GM12878 (cell line): ENCODE measurements around the gene PTGIS. TPM values are rescaled to one million over a fixed set of nuclear protein-coding genes. Genes with fewer than 3 reads are reported as not detected.

ENCODE experiments used
- ATAC-seq: fragments of 200-7000 bp; cut with Tn5 transposase; 3 replicates; pipeline ENCODE4 v1.9.1; 2020; ENCODE audit warnings: mild to moderate bottlenecking, moderate library complexity
- BruUV-seq: library from RNA; stranded (reverse); fragments of 400-500 nt; replicated peaks from 2 replicates; lab custom pipeline; 2021; lab: Mats Ljungman, UMichigan
- CTCF ChIA-PET: fragments of 300-600 bp; sonication (Branson Sonifier 250); formaldehyde crosslinking; extraction: SDS; loops from one replicate; lab custom pipeline; 2021; ENCODE audit warnings: inconsistent platforms; lab: Yijun Ruan, JAX
- POLR2A ChIA-PET: fragments of 350-600 bp; formaldehyde crosslinking; extraction: SDS; loops from one replicate; lab custom pipeline; 2021; ENCODE audit warnings: inconsistent platforms; lab: Charles Lee
- RAD21 ChIA-PET: fragments of 300-600 bp; sonication (Branson Sonifier 250); formaldehyde crosslinking; loops from one replicate; lab custom pipeline; 2023; ENCODE audit warnings: antibody characterized with exemption; ENCODE audit not compliant: unreplicated experiment; lab: Charles Lee
- SMC1A ChIA-PET: fragments of 300-600 bp; sonication (Branson Sonifier 250); formaldehyde crosslinking; loops from one replicate; lab custom pipeline; 2023; ENCODE audit not compliant: unreplicated experiment, uncharacterized antibody; lab: Charles Lee
- DNase-seq: peaks from one replicate; pipeline ENCODE4 v3.0.0-alpha.2; 2011; ENCODE audit warnings: low read depth, low spot score
- FAIRE-seq: peaks from 3 replicates; lab custom pipeline; 2011; peaks lifted over from hg19 to GRCh38; lab: Jason Lieb, UNC
- H2AFZ ChIP-seq: 2 replicates; pipeline ENCODE4 v1.6.0; 2011; ENCODE audit warnings: low read depth, low read length, control low read depth; ENCODE audit not compliant: control insufficient read depth
- H3K27ac ChIP-seq: 2 replicates; pipeline ENCODE4 v1.5.1; 2011; ENCODE audit warnings: control low read depth; ENCODE audit not compliant: control insufficient read depth, insufficient read depth
- H3K27me3 ChIP-seq, 2 experiments: replicated peaks in 1 of 2; 2 replicates each; pipeline versions ENCODE4 v1.6.0 to v1.6.1; 2011; ENCODE audit warnings: low read length in 1 of 2; ENCODE audit not compliant: control insufficient read depth in 2 of 2, insufficient read depth in 2 of 2
- H3K36me3 ChIP-seq, 2 experiments: 2 replicates each; pipeline ENCODE4 v1.5.1; 2011; ENCODE audit warnings: low read length in 1 of 2; ENCODE audit not compliant: control insufficient read depth in 2 of 2, insufficient read depth in 2 of 2
- H3K4me1 ChIP-seq: 2 replicates; pipeline ENCODE4 v1.6.1; 2011; ENCODE audit warnings: mild to moderate bottlenecking, low read length, moderate library complexity, mixed read lengths; ENCODE audit not compliant: control insufficient read depth, insufficient read depth
- H3K4me2 ChIP-seq: 2 replicates; pipeline ENCODE4 v1.6.0; 2011; ENCODE audit warnings: control low read depth; ENCODE audit not compliant: control insufficient read depth, insufficient read depth
- H3K4me3 ChIP-seq: fragments of 200-600 bp; sonication (generic); 2 replicates; pipeline ENCODE4 v1.5.1; 2016
- H3K79me2 ChIP-seq: 2 replicates; pipeline ENCODE4 v1.6.0; 2011; ENCODE audit warnings: low read length; ENCODE audit not compliant: control insufficient read depth, insufficient read depth
- H3K9ac ChIP-seq: 2 replicates; pipeline ENCODE4 v1.8.0; 2011; ENCODE audit warnings: low read length, control low read depth, mixed read lengths; ENCODE audit not compliant: control insufficient read depth, insufficient read depth
- H3K9me3 ChIP-seq: replicated peaks from 3 replicates; pipeline ENCODE4 v1.5.1; 2011; ENCODE audit warnings: mild to moderate bottlenecking, low read length; ENCODE audit not compliant: control insufficient read depth, insufficient read depth
- H4K20me1 ChIP-seq: 2 replicates; pipeline ENCODE4 v1.6.0; 2011; ENCODE audit not compliant: control insufficient read depth, insufficient read depth
- EGR1 ChIP-seq, 2 experiments: IDR thresholded peaks; 1 replicate in 1 of 2; 2 replicates in 1 of 2; pipeline ENCODE4 v1.6.1; 2011 to 2012; ENCODE audit warnings: low read depth in 2 of 2, low read length in 2 of 2, borderline replicate concordance in 1 of 2, mild to moderate bottlenecking in 1 of 2, moderate library complexity in 1 of 2
- POU2F2 ChIP-seq: IDR thresholded peaks from 3 replicates; pipeline ENCODE4 v1.6.1; 2011; ENCODE audit warnings: low read depth, mild to moderate bottlenecking, low read length, borderline replicate concordance
- RAD21 ChIP-seq: IDR thresholded peaks from 2 replicates; pipeline ENCODE4 v1.6.1; 2011; ENCODE audit warnings: mild to moderate bottlenecking, low read depth, low read length, moderate library complexity; ENCODE audit not compliant: insufficient read depth
- SIN3A ChIP-seq: IDR thresholded peaks from 2 replicates; pipeline ENCODE4 v1.6.1; 2012; ENCODE audit warnings: low read depth, low read length, improper control_type of control experiment
- SMC3 ChIP-seq: IDR thresholded peaks from 2 replicates; pipeline ENCODE4 v1.6.1; 2011; ENCODE audit warnings: low read length, improper control_type of control experiment, borderline replicate concordance
- YY1 ChIP-seq: IDR thresholded peaks from 2 replicates; pipeline ENCODE4 v1.6.1; 2011; ENCODE audit warnings: low read depth, mild to moderate bottlenecking, low read length
- WGBS: methylation state at CpG from one replicate; pipeline ENCODE4 v1.1.6; 2016; ENCODE audit warnings: low lambda C conversion rate; ENCODE audit not compliant: insufficient replicate concordance, insufficient coverage; ENCODE audit errors: missing lambda C conversion rate; 5-methylcytosine and 5-hydroxymethylcytosine counted together
- in situ Hi-C: fragments of 300-500 bp; cut with MboI; formaldehyde crosslinking; loops from 9 replicates; pipeline ENCODE4 v1.14.3; 2018; ENCODE audit warnings: mixed read lengths
- intact Hi-C: fragments of 100-400 bp; cut with micrococcal nuclease; formaldehyde crosslinking; loops from one replicate; pipeline ENCODE4 v1.14.2; 2022; ENCODE audit not compliant: unreplicated experiment
- polyA plus RNA-seq, 11 experiments: library from polyadenylated mRNA; depleted of rRNA in 4 of 11; unstranded in 6 of 11; stranded (reverse) in 5 of 11; fragments of >200 nt; fragmentation: Nextera tagmentation in 4 of 11; fragmentation: Illumina TruSeq in 1 of 11; extraction: Ambion mirVana in 4 of 11; extraction: Trizol in 1 of 11; gene quantifications; 1 replicate in 1 of 11; 2 replicates in 10 of 11; pipeline versions ENCODE4 v1.2.1 to v1.2.3, GENCODE V29; 2011 to 2016; ENCODE audit warnings: inconsistent platforms in 2 of 11, missing spikeins in 2 of 11, low read depth in 1 of 11
- total RNA-seq, 4 experiments: library from RNA; depleted of rRNA in 3 of 4; stranded (reverse); fragments of >200 nt in 3 of 4; fragmentation: Illumina TruSeq in 1 of 4; extraction: Trizol in 1 of 4; gene quantifications; 2 replicates each; pipeline versions ENCODE4 v1.2.1 to v1.2.3, GENCODE V29; 2013 to 2021
- TF ChIP-seq, protein P1 (sequence below): IDR thresholded peaks from 2 replicates; pipeline ENCODE4 v1.6.1; 2012; ENCODE audit warnings: improper control_type of control experiment, low read depth, low read length; ENCODE audit not compliant: insufficient replicate concordance
- TF ChIP-seq, protein P2 (sequence below): fragments of 150-350 bp; IDR thresholded peaks from 2 replicates; pipeline ENCODE4 v1.6.1; 2014; ENCODE audit warnings: mild to moderate bottlenecking, low read depth, low read length
- TF ChIP-seq, protein P3 (sequence below), 3 experiments: IDR thresholded peaks in 2 of 3; conservative IDR thresholded peaks in 1 of 3; 2 replicates each; pipeline ENCODE4 v1.5.1; 2011; ENCODE audit warnings: low read depth in 3 of 3, low read length in 3 of 3, mild to moderate bottlenecking in 3 of 3, control low read depth in 2 of 3, moderate library complexity in 2 of 3, inconsistent platforms in 1 of 3, mixed read lengths in 1 of 3; ENCODE audit not compliant: control insufficient read depth in 2 of 3, insufficient read depth in 1 of 3; ENCODE audit errors: extremely low read depth in 1 of 3

The PTGIS gene
- total and polyA plus RNA-seq, 10 of the 15 experiments (the other 5 are each of a cell fraction or from before 2014, with no cell fraction given): 0.10 TPM; not detected in 9

DNA sequence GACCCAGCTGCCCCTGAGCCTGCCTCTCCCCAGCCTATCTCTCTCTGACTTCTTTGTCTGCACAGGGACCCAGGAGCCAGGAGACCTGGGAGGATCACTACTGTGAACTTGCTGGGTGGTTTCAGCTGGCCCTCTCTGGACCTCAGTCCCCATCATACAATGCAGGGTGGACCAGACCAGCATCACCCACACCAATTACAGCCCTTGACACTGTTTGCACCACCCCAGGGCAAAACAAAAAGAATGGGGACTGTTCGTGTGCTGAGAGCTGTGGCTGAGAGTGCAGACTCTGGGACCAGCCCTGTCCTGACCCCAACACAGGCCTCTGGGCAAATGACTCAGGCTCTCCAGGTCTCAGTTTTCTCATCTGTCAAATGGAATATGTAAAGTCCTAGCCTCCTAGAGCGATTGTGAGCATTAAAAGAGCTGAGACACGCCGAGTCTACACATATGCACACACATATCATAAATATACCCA is 25.4 kb downstream of the PTGIS start (continued):
- no peak for TF ChIP-seq EGR1 (IDR thresholded peaks at IDR 0.05; ENCODE audit: borderline replicate concordance in 1 of 2, low read depth in 2 of 2, low read length in 2 of 2)
- TF ChIP-seq SIN3A: no peak

DNA sequence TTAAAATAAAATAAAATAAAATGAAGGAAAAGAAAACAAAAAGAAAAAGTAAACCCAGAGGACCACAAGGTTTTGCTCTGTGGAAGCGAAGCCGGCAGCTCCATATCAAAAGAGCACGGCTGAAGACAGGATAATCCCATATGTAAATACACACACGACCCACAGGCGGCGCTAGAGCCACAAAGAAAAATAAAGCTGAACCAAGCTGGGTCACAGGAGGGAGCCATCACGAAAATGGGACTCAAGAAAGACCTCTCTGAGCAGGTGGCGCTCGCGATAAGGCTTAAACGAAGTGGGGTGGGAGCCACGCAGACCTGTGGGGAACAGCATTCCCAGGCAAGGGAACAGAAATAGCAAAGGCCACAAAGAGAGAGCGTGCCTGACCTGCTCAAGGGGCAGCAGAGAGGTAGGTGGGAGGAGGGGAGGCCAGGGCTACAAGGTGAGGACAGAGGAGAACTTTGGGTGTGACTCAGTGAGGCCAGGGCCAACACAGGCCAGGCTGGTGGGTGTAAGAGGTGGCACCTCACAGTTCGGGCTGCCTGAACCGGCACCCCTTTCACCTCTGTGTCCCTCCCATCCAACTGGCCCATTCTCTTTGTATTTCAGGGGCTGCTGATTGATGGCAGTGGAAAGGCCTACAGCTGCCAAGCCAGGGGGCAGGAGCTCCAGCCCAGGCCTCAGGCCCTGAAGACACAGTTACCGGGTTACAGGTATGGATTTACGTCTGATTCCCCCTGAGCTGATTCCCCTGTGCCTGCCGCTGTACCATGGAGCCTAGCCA is 26.0 kb downstream of the PTGIS start:
- FAIRE-seq (peak; percentile 92), ATAC-seq (peak; percentile 91), DNase-seq (peak; percentile 35)
- Histone ChIP-seq H4K20me1 (no peaks in the 10 kb centered on the region), H3K4me1 (no peaks in the 10 kb centered on the region), H3K36me3 (no peaks in the 10 kb centered on the region), H3K27me3 (no peaks in the 10 kb centered on the region), H2AFZ (peak overlapping the region; percentile 38; the same call in 1 of the 2 replicates), H3K9ac (no peak overlapping the region), H3K4me2 (no peak overlapping the region), H3K79me2 (no peaks in the 10 kb centered on the region), H3K4me3 (no peak overlapping the region), H3K9me3 (no peaks in the 10 kb centered on the region; the same call in 2 of the 3 replicates), H3K27ac (no peak overlapping the region)
- ChIA-PET POLR2A (interaction anchor here (0.6 kb wide), 1 partner anchor 208 kb away, joined by 4 read pairs; no protein-coding TSS in a partner anchor), CTCF (interaction anchor here (0.6 to 10.6 kb wide), 32 partner anchors 9 to 529 kb away, joined by 3 to 148 read pairs (median 4); partner anchors contain the start of gene RNF114), SMC1A (interaction anchor here (1.0 to 4.8 kb wide), 7 partner anchors 65 to 325 kb away, joined by 3 to 30 read pairs (median 5); no protein-coding TSS in a partner anchor), RAD21 (interaction anchor here (0.6 to 5.5 kb wide), 20 partner anchors 11 to 529 kb away, joined by 3 to 51 read pairs (median 3); no protein-coding TSS in a partner anchor)
- intact Hi-C loops (loop anchor here (1.0 to 2.0 kb wide), 4 partner anchors 67 to 387 kb away; no protein-coding TSS in a partner anchor), in situ Hi-C loops (loop anchor here (5.0 kb wide), 1 partner anchor 65 kb away; no protein-coding TSS in a partner anchor)
- BruUV-seq: no TSS peak
- TF ChIP-seq, protein P1, sequence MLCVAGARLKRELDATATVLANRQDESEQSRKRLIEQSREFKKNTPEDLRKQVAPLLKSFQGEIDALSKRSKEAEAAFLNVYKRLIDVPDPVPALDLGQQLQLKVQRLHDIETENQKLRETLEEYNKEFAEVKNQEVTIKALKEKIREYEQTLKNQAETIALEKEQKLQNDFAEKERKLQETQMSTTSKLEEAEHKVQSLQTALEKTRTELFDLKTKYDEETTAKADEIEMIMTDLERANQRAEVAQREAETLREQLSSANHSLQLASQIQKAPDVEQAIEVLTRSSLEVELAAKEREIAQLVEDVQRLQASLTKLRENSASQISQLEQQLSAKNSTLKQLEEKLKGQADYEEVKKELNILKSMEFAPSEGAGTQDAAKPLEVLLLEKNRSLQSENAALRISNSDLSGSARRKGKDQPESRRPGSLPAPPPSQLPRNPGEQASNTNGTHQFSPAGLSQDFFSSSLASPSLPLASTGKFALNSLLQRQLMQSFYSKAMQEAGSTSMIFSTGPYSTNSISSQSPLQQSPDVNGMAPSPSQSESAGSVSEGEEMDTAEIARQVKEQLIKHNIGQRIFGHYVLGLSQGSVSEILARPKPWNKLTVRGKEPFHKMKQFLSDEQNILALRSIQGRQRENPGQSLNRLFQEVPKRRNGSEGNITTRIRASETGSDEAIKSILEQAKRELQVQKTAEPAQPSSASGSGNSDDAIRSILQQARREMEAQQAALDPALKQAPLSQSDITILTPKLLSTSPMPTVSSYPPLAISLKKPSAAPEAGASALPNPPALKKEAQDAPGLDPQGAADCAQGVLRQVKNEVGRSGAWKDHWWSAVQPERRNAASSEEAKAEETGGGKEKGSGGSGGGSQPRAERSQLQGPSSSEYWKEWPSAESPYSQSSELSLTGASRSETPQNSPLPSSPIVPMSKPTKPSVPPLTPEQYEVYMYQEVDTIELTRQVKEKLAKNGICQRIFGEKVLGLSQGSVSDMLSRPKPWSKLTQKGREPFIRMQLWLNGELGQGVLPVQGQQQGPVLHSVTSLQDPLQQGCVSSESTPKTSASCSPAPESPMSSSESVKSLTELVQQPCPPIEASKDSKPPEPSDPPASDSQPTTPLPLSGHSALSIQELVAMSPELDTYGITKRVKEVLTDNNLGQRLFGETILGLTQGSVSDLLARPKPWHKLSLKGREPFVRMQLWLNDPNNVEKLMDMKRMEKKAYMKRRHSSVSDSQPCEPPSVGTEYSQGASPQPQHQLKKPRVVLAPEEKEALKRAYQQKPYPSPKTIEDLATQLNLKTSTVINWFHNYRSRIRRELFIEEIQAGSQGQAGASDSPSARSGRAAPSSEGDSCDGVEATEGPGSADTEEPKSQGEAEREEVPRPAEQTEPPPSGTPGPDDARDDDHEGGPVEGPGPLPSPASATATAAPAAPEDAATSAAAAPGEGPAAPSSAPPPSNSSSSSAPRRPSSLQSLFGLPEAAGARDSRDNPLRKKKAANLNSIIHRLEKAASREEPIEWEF: no peak
- TF ChIP-seq YY1 (peak; percentile 78), SMC3 (peak; percentile 91), POU2F2 (peak; percentile 86; the same call in 1 of the 3 replicates), RAD21 (peak; percentile 91)
- TF ChIP-seq, protein P2, sequence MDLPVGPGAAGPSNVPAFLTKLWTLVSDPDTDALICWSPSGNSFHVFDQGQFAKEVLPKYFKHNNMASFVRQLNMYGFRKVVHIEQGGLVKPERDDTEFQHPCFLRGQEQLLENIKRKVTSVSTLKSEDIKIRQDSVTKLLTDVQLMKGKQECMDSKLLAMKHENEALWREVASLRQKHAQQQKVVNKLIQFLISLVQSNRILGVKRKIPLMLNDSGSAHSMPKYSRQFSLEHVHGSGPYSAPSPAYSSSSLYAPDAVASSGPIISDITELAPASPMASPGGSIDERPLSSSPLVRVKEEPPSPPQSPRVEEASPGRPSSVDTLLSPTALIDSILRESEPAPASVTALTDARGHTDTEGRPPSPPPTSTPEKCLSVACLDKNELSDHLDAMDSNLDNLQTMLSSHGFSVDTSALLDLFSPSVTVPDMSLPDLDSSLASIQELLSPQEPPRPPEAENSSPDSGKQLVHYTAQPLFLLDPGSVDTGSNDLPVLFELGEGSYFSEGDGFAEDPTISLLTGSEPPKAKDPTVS: no peak
- TF ChIP-seq, protein P3, sequence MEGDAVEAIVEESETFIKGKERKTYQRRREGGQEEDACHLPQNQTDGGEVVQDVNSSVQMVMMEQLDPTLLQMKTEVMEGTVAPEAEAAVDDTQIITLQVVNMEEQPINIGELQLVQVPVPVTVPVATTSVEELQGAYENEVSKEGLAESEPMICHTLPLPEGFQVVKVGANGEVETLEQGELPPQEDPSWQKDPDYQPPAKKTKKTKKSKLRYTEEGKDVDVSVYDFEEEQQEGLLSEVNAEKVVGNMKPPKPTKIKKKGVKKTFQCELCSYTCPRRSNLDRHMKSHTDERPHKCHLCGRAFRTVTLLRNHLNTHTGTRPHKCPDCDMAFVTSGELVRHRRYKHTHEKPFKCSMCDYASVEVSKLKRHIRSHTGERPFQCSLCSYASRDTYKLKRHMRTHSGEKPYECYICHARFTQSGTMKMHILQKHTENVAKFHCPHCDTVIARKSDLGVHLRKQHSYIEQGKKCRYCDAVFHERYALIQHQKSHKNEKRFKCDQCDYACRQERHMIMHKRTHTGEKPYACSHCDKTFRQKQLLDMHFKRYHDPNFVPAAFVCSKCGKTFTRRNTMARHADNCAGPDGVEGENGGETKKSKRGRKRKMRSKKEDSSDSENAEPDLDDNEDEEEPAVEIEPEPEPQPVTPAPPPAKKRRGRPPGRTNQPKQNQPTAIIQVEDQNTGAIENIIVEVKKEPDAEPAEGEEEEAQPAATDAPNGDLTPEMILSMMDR (IDR thresholded peaks at IDR 0.05 in 2 of 3, conservative IDR thresholded peaks at IDR 0.05 in 1 of 3; ENCODE audit: control insufficient read depth in 2 of 3, extremely low read depth in 1 of 3, insufficient read depth in 1 of 3, low read depth in 3 of 3, low read length in 3 of 3): peak; percentile 79 to 95 (median 95)
- 41% methylated on average over 18 of the region's 18 CpGs for WGBS
